Body of pancreas (tissue), 4 donors: Measurements from ENCODE around the gene NT5C2.

Experiments used
- CTCF ChIP-seq, 7 experiments: fragments of 450-650 bp in 4 of 7; fragments of 200-600 bp in 3 of 7; sonication (generic) in 3 of 7; IDR thresholded peaks; one replicate each; pipeline ENCODE4 v1.5.1; 2016 to 2019; ENCODE audit warnings: antibody characterized with exemption in 7 of 7
- POLR2A ChIP-seq, 3 donors: fragments of 450-650 bp; IDR thresholded peaks; one replicate each; pipeline ENCODE4 v1.6.1; 2016; ENCODE audit warnings: antibody characterized with exemption in 3 of 3, mild to moderate bottlenecking in 2 of 3

- TF ChIP-seq CTCF (IDR thresholded peaks at IDR 0.05) (no peak), POLR2A (IDR thresholded peaks at IDR 0.05) (no peak)
Measured at GRCh38 chr10:103044942-103045489, 148.1 kb downstream of the NT5C2 start.
